ENCODE data around the gene FGD2.

Gene FGD2

DNA sequence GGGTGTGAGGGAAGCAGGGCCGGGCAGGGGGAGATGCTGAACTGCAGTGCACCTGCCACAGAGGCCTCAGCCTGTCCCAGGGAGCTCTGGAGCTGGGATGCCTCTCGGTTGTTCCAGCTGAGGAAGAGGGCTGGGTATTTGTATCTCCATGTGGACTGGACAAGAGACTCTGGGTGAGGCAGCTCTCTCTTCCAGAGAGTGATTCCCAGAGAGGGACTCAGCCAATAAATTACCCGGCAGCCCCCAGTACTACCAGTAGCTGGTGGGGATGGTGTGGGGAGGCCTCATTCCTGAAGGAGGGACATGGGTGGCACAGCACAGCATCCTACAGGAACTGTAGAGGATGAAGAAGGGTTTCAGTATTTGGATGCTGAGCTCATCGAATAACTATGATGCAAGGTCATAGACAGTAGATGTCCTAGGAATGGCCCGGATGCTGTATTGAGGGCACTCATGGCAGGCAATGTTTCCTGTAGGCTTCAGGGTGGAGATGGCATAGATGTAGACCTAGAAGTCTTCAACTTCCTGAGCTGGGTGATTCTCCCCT, 1.4 kb downstream of the FGD2 start:
- no peak for DNase-seq (ENCODE audit: low read depth)
- no peak overlapping the region for H3K4me3 ChIP-seq (ENCODE audit: control insufficient read depth, low read depth, low read length)
- TF ChIP-seq, protein P1, sequence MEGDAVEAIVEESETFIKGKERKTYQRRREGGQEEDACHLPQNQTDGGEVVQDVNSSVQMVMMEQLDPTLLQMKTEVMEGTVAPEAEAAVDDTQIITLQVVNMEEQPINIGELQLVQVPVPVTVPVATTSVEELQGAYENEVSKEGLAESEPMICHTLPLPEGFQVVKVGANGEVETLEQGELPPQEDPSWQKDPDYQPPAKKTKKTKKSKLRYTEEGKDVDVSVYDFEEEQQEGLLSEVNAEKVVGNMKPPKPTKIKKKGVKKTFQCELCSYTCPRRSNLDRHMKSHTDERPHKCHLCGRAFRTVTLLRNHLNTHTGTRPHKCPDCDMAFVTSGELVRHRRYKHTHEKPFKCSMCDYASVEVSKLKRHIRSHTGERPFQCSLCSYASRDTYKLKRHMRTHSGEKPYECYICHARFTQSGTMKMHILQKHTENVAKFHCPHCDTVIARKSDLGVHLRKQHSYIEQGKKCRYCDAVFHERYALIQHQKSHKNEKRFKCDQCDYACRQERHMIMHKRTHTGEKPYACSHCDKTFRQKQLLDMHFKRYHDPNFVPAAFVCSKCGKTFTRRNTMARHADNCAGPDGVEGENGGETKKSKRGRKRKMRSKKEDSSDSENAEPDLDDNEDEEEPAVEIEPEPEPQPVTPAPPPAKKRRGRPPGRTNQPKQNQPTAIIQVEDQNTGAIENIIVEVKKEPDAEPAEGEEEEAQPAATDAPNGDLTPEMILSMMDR (IDR thresholded peaks at IDR 0.05; ENCODE audit: control insufficient read depth, insufficient read depth, low read depth, low read length, missing control alignments): no peak

DNA sequence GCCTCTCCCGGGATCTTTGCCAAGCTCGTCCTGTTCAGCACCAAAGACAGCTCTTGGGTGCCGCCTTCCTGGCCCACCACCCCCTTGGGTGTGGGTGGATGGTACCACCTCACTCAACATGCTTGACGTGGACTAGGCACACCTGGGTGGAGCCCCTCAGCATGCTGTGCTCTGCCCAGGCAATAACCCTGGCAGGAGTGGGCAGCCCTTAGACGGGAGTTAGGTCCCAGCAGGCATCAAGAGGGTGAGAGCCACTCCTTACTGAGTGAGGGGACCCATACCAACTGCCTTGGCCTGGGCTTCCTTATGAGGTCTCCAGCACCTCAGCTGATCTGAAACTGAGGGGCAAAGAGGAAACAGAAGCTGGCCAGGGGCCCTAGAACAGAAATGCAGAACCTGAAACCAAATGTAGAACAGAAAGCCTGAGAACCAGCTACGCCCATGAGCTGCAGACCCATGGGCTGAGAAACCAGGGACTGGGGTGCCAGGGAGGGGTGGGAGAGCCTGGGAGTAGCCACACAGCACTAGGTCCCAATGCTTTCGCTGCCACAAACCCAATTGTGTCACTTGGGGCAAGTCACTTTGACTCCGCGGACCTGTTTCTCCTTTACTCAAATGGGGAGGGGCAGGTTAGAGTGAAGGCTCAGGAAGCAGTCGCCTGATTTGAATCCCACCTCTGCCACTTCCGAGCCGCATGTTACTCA, 2.0 kb downstream of the FGD2 start:
- no peak for DNase-seq (ENCODE audit: low read depth)
- H3K4me3 ChIP-seq (ENCODE audit: control insufficient read depth, low read depth, low read length): no peak overlapping the region
- TF ChIP-seq, protein P1 (IDR thresholded peaks at IDR 0.05; ENCODE audit: control insufficient read depth, insufficient read depth, low read depth, low read length, missing control alignments): no peak

DNA sequence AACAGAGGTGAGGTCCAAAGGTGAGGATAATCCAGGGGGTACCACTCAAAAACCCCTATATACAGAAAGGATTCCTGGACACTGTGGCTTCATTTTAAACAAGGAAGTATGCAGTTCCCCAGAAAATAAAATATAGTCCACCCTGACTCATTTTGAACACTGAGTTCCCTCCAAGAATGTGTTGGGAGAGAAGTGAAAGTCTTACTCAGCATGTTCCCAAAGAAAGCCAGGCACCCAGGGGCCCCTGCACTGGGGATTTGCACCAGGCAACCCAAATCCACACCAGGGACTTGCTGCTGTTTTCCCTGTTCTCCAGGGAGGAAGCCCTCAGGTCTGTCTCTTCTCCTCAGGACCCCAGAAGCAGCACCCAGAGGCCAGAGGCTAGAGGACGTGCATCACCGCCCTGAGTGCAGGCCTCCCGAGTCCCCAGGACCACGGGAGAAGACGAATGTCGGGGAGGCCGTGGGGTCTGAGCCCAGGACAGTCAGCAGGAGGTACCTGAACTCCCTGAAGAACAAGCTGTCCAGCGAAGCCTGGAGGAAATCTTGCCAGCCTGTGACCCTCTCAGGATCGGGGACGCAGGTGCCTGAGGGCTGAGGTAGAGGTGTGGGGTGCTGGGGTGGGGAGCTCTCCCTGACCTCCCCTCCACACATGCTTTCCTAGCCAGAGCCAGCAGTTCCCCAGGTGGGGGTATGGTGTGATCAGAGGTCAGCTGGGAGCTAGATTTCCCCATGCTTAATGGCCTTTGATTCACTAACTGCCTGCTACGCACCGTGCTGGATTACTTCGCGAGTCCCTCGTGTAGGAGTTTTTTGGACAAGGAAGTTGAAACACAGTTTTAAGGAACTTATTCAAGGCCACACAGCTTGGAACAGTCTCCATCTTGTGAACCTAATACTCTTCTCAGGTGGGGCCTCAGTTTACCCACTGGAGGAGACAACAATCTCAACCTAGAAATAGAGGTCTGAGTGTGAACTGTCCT, 3.3 kb downstream of the FGD2 start:
- no peak overlapping the region for H3K4me3 ChIP-seq (ENCODE audit: control insufficient read depth, low read depth, low read length)
- TF ChIP-seq, protein P1 (IDR thresholded peaks at IDR 0.05; ENCODE audit: control insufficient read depth, insufficient read depth, low read depth, low read length, missing control alignments): no peak
- no peak for DNase-seq (ENCODE audit: low read depth)

DNA sequence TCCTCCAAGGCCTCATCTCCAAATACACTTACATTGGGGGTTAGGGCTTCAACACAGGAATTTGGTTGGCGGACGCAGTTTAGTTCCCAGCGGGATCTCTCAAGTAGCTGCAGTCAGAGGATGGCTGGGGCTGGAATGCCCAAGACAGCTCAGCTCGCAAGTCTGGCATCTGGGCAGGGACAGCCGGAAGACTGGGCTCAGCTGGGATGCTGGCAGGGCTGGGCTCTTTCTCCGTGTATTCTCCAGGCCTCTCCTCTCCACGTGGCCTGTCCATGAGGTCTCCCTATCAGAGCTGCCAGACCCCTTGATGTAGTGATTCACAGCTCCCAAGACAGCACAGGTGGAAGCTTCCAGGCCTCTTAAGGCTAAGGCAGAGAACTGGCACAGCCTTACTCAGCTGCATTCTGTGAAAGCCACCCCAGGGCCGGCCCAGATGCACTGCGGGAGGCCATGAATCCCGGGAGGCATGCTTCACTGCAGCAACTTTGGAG, 5.0 kb downstream of the FGD2 start:
- no peak for DNase-seq (ENCODE audit: low read depth)
- H3K4me3 ChIP-seq (ENCODE audit: control insufficient read depth, low read depth, low read length): no peak overlapping the region
- TF ChIP-seq, protein P1 (IDR thresholded peaks at IDR 0.05; ENCODE audit: control insufficient read depth, insufficient read depth, low read depth, low read length, missing control alignments): no peak

DNA sequence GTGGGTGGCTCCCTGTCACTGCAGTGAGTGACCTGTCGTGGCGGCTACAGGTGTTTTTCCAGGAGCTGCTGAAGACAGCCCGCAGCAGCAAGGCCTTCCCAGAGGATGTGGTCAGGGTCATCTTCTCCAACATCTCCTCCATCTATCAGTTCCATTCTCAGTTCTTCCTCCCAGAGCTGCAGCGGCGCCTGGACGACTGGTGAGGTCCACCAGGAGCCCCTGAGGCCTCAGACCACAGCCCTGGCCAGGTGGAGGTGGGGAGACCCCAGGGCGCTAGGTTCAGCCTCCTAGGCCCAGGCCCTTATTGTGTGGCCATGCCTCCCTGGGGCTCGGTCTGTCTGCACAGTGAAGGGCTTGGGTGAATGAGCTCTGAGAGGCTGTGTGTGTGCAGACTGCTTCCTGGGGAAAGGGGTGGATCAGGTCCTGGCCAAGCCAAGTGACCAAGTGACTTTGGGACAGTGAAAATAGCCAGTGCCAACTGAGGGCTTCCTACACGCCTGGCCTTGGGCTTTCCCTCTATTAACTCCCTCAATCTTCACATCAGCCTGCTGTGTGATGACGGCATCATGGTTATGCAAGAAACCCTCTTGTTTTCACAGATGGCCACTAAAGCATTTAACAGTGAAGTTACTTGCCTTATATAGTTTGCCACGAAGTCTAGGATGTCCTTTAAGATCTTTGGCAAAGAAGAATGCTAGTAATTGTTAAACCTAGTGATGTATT, 6.4 kb downstream of the FGD2 start:
- TF ChIP-seq, protein P1 (IDR thresholded peaks at IDR 0.05; ENCODE audit: control insufficient read depth, insufficient read depth, low read depth, low read length, missing control alignments): no peak
- DNase-seq (ENCODE audit: low read depth): peak; percentile 66
- H3K4me3 ChIP-seq (ENCODE audit: control insufficient read depth, low read depth, low read length): no peak overlapping the region

Measured in AG09309 (cell line).